HCT116 (cell line): ENCODE measurements around the gene SYNRG. TPM values are rescaled to one million over a fixed set of nuclear protein-coding genes. Genes with fewer than 3 reads are reported as not detected.

ENCODE experiments used
- ATAC-seq: fragments of 200-7000 bp; cut with Tn5 transposase; 2 replicates; pipeline ENCODE4 v1.9.1; 2020; ENCODE audit warnings: mild to moderate bottlenecking, moderate library complexity
- BruUV-seq: library from RNA; stranded (reverse); fragments of 400-500 nt; replicated peaks from 2 replicates; lab custom pipeline; 2021; lab: Mats Ljungman, UMichigan
- CTCF ChIA-PET: fragments of 300-600 bp; sonication (Branson Sonifier 250); formaldehyde crosslinking; loops from one replicate; lab custom pipeline; 2021; ENCODE audit warnings: antibody characterized with exemption; lab: Charles Lee
- POLR2A ChIA-PET: fragments of 300-600, 350-600 bp; sonication (Branson Sonifier 250); formaldehyde crosslinking; loops from one replicate; lab custom pipeline; 2021; ENCODE audit warnings: antibody characterized with exemption; lab: Charles Lee
- RAD21 ChIA-PET, 2 experiments: fragments of 300-600 bp; sonication (Branson Sonifier 250); formaldehyde crosslinking; loops; one replicate each; lab custom pipeline; 2023; ENCODE audit warnings: low total read pairs in 2 of 2; ENCODE audit not compliant: uncharacterized antibody in 2 of 2, unreplicated experiment in 2 of 2, low non-redundant PET in 1 of 2; lab: Charles Lee
- DNase-seq: peaks from one replicate; pipeline ENCODE4 v3.0.0-alpha.2; 2010; ENCODE audit warnings: low read depth, low spot score
- H2AFZ ChIP-seq: fragments of 200-600 bp; shearing (Covaris generic), sonication (generic); 2 replicates; pipeline ENCODE4 v1.6.1; 2017; ENCODE audit warnings: low read depth, mixed run types, mixed read lengths, antibody characterized with exemption, low read length; ENCODE audit not compliant: poor library complexity, severe bottlenecking
- H3K27ac ChIP-seq: 2 replicates; pipeline ENCODE4 v1.5.1; 2012; ENCODE audit warnings: low read depth, low read length
- H3K27me3 ChIP-seq: fragments of 200-600 bp; sonication (generic); 2 replicates; pipeline ENCODE4 v1.6.1; 2016; ENCODE audit warnings: mixed run types, low read length, mixed read lengths; ENCODE audit not compliant: insufficient read depth
- H3K36me3 ChIP-seq, 2 experiments: fragments of 200-500 bp in 1 of 2; fragments of 200-600 bp in 1 of 2; sonication (Bioruptor generic) in 1 of 2; sonication (generic) in 1 of 2; 2 replicates each; pipeline versions ENCODE4 v1.5.1 to v1.6.1; 2014 to 2016; ENCODE audit warnings: low read length in 2 of 2, inconsistent platforms in 1 of 2, mixed read lengths in 1 of 2, mixed run types in 1 of 2; ENCODE audit not compliant: insufficient read depth in 2 of 2, control insufficient read depth in 1 of 2
- H3K4me1 ChIP-seq, 2 experiments: fragments of 200-600 bp in 1 of 2; sonication (generic) in 1 of 2; 2 replicates each; pipeline versions ENCODE4 v1.5.1 to v1.6.1; 2012 to 2017; ENCODE audit warnings: low read length in 2 of 2, inconsistent platforms in 1 of 2, mild to moderate bottlenecking in 1 of 2, mixed read lengths in 1 of 2, mixed run types in 1 of 2, moderate library complexity in 1 of 2; ENCODE audit not compliant: insufficient read depth in 2 of 2, control insufficient read depth in 1 of 2
- H3K4me2 ChIP-seq: fragments of 200-600 bp; sonication (generic); 2 replicates; pipeline ENCODE4 v1.6.1; 2017; ENCODE audit warnings: mixed run types, low read length, mixed read lengths
- H3K4me3 ChIP-seq, 2 experiments: fragments of 200-600 bp in 1 of 2; sonication (generic) in 1 of 2; replicated peaks in 1 of 2; 2 replicates each; pipeline ENCODE4 v1.5.1; 2011 to 2016; ENCODE audit warnings: low read length in 2 of 2, control low read depth in 1 of 2, low read depth in 1 of 2, mild to moderate bottlenecking in 1 of 2, mixed read lengths in 1 of 2, mixed run types in 1 of 2
- H3K79me2 ChIP-seq: fragments of 200-600 bp; sonication (generic); 2 replicates; pipeline ENCODE4 v1.6.1; 2017; ENCODE audit warnings: mild to moderate bottlenecking, mixed run types, low read length, moderate library complexity, mixed read lengths; ENCODE audit not compliant: insufficient read depth
- H3K9ac ChIP-seq: fragments of 200-600 bp; sonication (generic); 2 replicates; pipeline ENCODE4 v1.6.1; 2016; ENCODE audit warnings: low read length, mixed read lengths
- H3K9me2 ChIP-seq: fragments of 200-600 bp; sonication (generic), shearing (Covaris generic); 2 replicates; pipeline ENCODE4 v1.6.1; 2017; ENCODE audit warnings: mixed run types, mild to moderate bottlenecking, moderate library complexity; ENCODE audit not compliant: insufficient read depth
- H3K9me3 ChIP-seq, 2 experiments: fragments of 200-500 bp in 1 of 2; fragments of 200-600 bp in 1 of 2; sonication (Bioruptor generic) in 1 of 2; sonication (generic) in 1 of 2; 2 replicates each; pipeline ENCODE4 v1.6.1; 2014 to 2017; ENCODE audit warnings: low read length in 2 of 2, mixed read lengths in 2 of 2, inconsistent platforms in 1 of 2, low read depth in 1 of 2, mild to moderate bottlenecking in 1 of 2, mixed run types in 1 of 2, moderate library complexity in 1 of 2; ENCODE audit not compliant: control insufficient read depth in 1 of 2, insufficient read depth in 1 of 2
- H4K20me1 ChIP-seq: fragments of 200-600 bp; sonication (generic), shearing (Covaris generic); 2 replicates; pipeline ENCODE4 v1.6.1; 2017; ENCODE audit warnings: mixed run types, mild to moderate bottlenecking, moderate library complexity; ENCODE audit not compliant: insufficient read depth
- EZH2phosphoT487 ChIP-seq: fragments of 200-600 bp; IDR thresholded peaks from 2 replicates; pipeline ENCODE4 v1.6.1; 2018; ENCODE audit warnings: antibody characterized with exemption, borderline replicate concordance
- POLR2A ChIP-seq: IDR thresholded peaks from 2 replicates; pipeline ENCODE4 v1.7.0; 2011; ENCODE audit warnings: borderline replicate concordance; ENCODE audit not compliant: insufficient read depth, insufficient read length; ENCODE audit errors: extremely low read depth
- YY1 ChIP-seq: IDR thresholded peaks from 2 replicates; pipeline ENCODE4 v1.6.1; 2011; ENCODE audit warnings: low read length, low read depth, moderate library complexity, mild to moderate bottlenecking; ENCODE audit not compliant: insufficient replicate concordance; ENCODE audit errors: extremely low read depth
- intact Hi-C: fragments of 100-400 bp; cut with micrococcal nuclease; formaldehyde crosslinking; loops from 2 replicates; pipeline ENCODE4 v1.10.0; 2022
- total RNA-seq: library from RNA; stranded (reverse); gene quantifications from one replicate; pipeline ENCODE4 v1.2.1, GENCODE V29; 2021; ENCODE audit not compliant: unreplicated experiment
- TF ChIP-seq, protein P1 (sequence below): IDR thresholded peaks from 2 replicates; pipeline ENCODE4 v1.6.1; 2012; ENCODE audit warnings: low read depth
- TF ChIP-seq, protein P2 (sequence below): IDR thresholded peaks from 2 replicates; pipeline ENCODE4 v1.6.1; 2011; ENCODE audit warnings: mild to moderate bottlenecking, low read length, moderate library complexity; ENCODE audit not compliant: insufficient replicate concordance; ENCODE audit errors: extremely low read depth

SYNRG gene
- total RNA-seq, 1 experiment from 2014 or later = 23.8 TPM

DNA sequence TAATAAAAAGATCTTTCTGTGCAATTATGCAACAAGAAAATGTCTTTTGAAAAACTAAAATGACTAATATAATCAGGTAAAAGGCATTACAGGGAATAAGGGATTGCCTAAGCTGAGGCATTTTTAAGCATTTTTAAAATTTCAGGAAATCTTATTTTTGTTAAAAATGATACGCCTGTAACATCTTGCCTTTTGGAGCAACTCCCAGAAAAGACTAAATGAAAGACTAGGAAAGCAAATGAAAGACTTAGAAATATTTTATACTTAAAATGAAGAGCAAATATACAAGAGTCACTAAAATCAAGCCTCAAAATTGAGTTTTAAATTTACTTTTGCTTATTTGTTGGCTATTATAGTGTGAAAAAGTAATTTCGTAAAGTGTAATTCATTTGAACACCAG, 63.7 kb downstream of the SYNRG start:
- H4K20me1 ChIP-seq = no peaks in the 10 kb centered on the region
- no peaks in the 10 kb centered on the region for H3K27me3 ChIP-seq
- no peak overlapping the region for H3K9ac ChIP-seq
- H3K79me2 ChIP-seq = no peaks in the 10 kb centered on the region
- TF ChIP-seq YY1 = no peak
- TF ChIP-seq, all 23 proteins: peak for 0
- ChIA-PET CTCF (no interaction called here), RAD21 (no interaction called here), POLR2A (no interaction called here)
- DNase-seq (no peak), ATAC-seq (no peak)
- Histone ChIP-seq H3K27ac (no peak overlapping the region), H3K4me3 (no peak overlapping the region), H3K4me1 (no peaks in the 10 kb centered on the region), H3K9me3 (no peaks in the 10 kb centered on the region), H3K9me2 (no peaks in the 10 kb centered on the region), H2AFZ (no peak overlapping the region), H3K4me2 (no peak overlapping the region), H3K36me3 (peaks cover 5 to 7% of the 10 kb centered on the region in 2 experiments; a peak in 1 of 4 replicates)
- BruUV-seq = no TSS peak
- intact Hi-C loops = no loop called here

DNA sequence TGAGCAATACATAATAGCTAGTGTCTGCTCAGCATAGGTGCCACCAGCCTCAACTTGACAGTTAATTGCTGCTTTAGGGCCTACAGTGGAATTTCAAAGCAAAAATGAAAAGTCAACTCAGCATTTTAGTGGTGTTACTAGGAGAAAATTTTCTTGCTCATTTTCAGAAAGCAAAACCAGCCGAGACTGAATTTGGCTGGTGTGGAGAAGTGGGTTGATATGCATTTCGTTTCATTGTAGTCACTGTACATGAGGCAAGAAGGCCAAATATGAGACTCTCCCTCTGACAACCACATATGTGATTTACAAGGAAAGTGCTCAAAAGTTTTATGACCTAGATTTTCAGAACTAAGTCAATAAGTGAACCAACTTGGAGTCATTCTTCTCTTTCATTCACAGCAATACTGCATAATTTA, 65.6 kb downstream of the SYNRG start:
- H3K9ac ChIP-seq = no peak overlapping the region
- RAD21 ChIA-PET = no interaction called here
- no peak for DNase-seq
- CTCF ChIA-PET = no interaction called here
- no peaks in the 10 kb centered on the region for H3K4me1 ChIP-seq
- no peaks in the 10 kb centered on the region for H3K9me3 ChIP-seq
- no peak overlapping the region for H2AFZ ChIP-seq
- H3K4me2 ChIP-seq = no peak overlapping the region
- ATAC-seq = no peak
- no peaks in the 10 kb centered on the region for H3K9me2 ChIP-seq
- TF ChIP-seq, protein P1, sequence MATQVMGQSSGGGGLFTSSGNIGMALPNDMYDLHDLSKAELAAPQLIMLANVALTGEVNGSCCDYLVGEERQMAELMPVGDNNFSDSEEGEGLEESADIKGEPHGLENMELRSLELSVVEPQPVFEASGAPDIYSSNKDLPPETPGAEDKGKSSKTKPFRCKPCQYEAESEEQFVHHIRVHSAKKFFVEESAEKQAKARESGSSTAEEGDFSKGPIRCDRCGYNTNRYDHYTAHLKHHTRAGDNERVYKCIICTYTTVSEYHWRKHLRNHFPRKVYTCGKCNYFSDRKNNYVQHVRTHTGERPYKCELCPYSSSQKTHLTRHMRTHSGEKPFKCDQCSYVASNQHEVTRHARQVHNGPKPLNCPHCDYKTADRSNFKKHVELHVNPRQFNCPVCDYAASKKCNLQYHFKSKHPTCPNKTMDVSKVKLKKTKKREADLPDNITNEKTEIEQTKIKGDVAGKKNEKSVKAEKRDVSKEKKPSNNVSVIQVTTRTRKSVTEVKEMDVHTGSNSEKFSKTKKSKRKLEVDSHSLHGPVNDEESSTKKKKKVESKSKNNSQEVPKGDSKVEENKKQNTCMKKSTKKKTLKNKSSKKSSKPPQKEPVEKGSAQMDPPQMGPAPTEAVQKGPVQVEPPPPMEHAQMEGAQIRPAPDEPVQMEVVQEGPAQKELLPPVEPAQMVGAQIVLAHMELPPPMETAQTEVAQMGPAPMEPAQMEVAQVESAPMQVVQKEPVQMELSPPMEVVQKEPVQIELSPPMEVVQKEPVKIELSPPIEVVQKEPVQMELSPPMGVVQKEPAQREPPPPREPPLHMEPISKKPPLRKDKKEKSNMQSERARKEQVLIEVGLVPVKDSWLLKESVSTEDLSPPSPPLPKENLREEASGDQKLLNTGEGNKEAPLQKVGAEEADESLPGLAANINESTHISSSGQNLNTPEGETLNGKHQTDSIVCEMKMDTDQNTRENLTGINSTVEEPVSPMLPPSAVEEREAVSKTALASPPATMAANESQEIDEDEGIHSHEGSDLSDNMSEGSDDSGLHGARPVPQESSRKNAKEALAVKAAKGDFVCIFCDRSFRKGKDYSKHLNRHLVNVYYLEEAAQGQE = no peak
- TF ChIP-seq, protein P2, sequence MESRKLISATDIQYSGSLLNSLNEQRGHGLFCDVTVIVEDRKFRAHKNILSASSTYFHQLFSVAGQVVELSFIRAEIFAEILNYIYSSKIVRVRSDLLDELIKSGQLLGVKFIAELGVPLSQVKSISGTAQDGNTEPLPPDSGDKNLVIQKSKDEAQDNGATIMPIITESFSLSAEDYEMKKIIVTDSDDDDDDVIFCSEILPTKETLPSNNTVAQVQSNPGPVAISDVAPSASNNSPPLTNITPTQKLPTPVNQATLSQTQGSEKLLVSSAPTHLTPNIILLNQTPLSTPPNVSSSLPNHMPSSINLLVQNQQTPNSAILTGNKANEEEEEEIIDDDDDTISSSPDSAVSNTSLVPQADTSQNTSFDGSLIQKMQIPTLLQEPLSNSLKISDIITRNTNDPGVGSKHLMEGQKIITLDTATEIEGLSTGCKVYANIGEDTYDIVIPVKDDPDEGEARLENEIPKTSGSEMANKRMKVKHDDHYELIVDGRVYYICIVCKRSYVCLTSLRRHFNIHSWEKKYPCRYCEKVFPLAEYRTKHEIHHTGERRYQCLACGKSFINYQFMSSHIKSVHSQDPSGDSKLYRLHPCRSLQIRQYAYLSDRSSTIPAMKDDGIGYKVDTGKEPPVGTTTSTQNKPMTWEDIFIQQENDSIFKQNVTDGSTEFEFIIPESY = no peak
- TF ChIP-seq EZH2phosphoT487 (no peak), POLR2A (no peak)
- H3K4me3 ChIP-seq = no peak overlapping the region
- no peaks in the 10 kb centered on the region for H4K20me1 ChIP-seq
- POLR2A ChIA-PET = no interaction called here
- no peaks in the 10 kb centered on the region for H3K27me3 ChIP-seq
- no TSS peak for BruUV-seq
- no peak overlapping the region for H3K27ac ChIP-seq
- intact Hi-C loops = no loop called here
- H3K36me3 ChIP-seq = peaks cover 5 to 13% of the 10 kb centered on the region in 2 experiments; a peak in 2 of 4 replicates
- H3K79me2 ChIP-seq = no peaks in the 10 kb centered on the region
